GM12892 (cell line): ENCODE data around the gene DCUN1D2.

Source experiments
- DNase-seq: peaks from one replicate; pipeline ENCODE4 v3.0.0; 2011; ENCODE audit not compliant: insufficient read length
- FAIRE-seq: peaks from 2 replicates; lab custom pipeline; 2011; peaks lifted over from hg19 to GRCh38; lab: Jason Lieb, UNC
- POLR2A ChIP-seq: IDR thresholded peaks from 2 replicates; pipeline ENCODE4 v1.6.1; 2011; ENCODE audit warnings: low read depth, low read length, control low read depth
- POLR2AphosphoS5 ChIP-seq: IDR thresholded peaks from 2 replicates; pipeline ENCODE4 v1.6.1; 2011; ENCODE audit warnings: low read depth, low read length, control low read depth
- TAF1 ChIP-seq: IDR thresholded peaks from 2 replicates; pipeline ENCODE4 v1.6.1; 2011; ENCODE audit warnings: low read depth, mild to moderate bottlenecking, control low read depth, low read length, borderline replicate concordance

Gene DCUN1D2

GRCh38 chr13:113470073-113470472 is 20.4 kb downstream of the DCUN1D2 start:
- FAIRE-seq (no peak), DNase-seq (no peak)
- TF ChIP-seq POLR2A = no peak
- no peak for TF ChIP-seq TAF1
- no peak for TF ChIP-seq POLR2AphosphoS5

GRCh38 chr13:113469582-113469981 is 20.9 kb downstream of the DCUN1D2 start:
- FAIRE-seq (no peak), DNase-seq (no peak)
- TF ChIP-seq POLR2A = no peak
- TF ChIP-seq POLR2AphosphoS5 = no peak
- TF ChIP-seq TAF1 = no peak

GRCh38 chr13:113468472-113469201 is 21.9 kb downstream of the DCUN1D2 start:
- DNase-seq = no peak

GRCh38 chr13:113468029-113468428 is 22.5 kb downstream of the DCUN1D2 start:
- DNase-seq (no peak), FAIRE-seq (no peak)
- TF ChIP-seq TAF1 (no peak), POLR2A (no peak)

More at GRCh38 chr13:113468472-113469201, 21.9 kb downstream of the DCUN1D2 start:
- no peak for FAIRE-seq
- no peak for TF ChIP-seq POLR2AphosphoS5
- TF ChIP-seq POLR2A = no peak
- no peak for TF ChIP-seq TAF1

GRCh38 chr13:113466383-113466782 is 24.1 kb downstream of the DCUN1D2 start:
- TF ChIP-seq POLR2A (no peak), TAF1 (no peak), POLR2AphosphoS5 (no peak)
- DNase-seq (no peak), FAIRE-seq (no peak)

- TF ChIP-seq POLR2A (no peak), POLR2AphosphoS5 (no peak), TAF1 (no peak)
- FAIRE-seq = no peak
- DNase-seq = no peak
These were observed 25.2 kb downstream of the DCUN1D2 start for GRCh38 chr13:113465300-113465699.

GRCh38 chr13:113464476-113464875 is 26.0 kb downstream of the DCUN1D2 start:
- DNase-seq (no peak), FAIRE-seq (no peak)
- TF ChIP-seq POLR2A (no peak), TAF1 (no peak), POLR2AphosphoS5 (no peak)

- DNase-seq = no peak
- no peak for FAIRE-seq
- TF ChIP-seq POLR2AphosphoS5 = no peak
- TF ChIP-seq POLR2A = no peak
- TF ChIP-seq TAF1 = no peak
These were observed 29.3 kb downstream of the DCUN1D2 start for GRCh38 chr13:113461022-113461751.

GRCh38 chr13:113460599-113460998 is 29.9 kb downstream of the DCUN1D2 start:
- no peak for TF ChIP-seq POLR2A
- no peak for TF ChIP-seq POLR2AphosphoS5
- TF ChIP-seq TAF1 = no peak
- FAIRE-seq (no peak), DNase-seq (no peak)

GRCh38 chr13:113460064-113460555 is 30.4 kb downstream of the DCUN1D2 start:
- DNase-seq (no peak), FAIRE-seq (no peak)
- TF ChIP-seq TAF1 (no peak), POLR2A (no peak), POLR2AphosphoS5 (no peak)

GRCh38 chr13:113458253-113459065 is 32.1 kb downstream of the DCUN1D2 start:
- no peak for FAIRE-seq
- no peak for TF ChIP-seq TAF1
- no peak for TF ChIP-seq POLR2AphosphoS5
- TF ChIP-seq POLR2A = no peak
- no peak for DNase-seq
